ENCODE measurements around the gene TBC1D17. TPM values are rescaled to one million over a fixed set of nuclear protein-coding genes. Genes with fewer than 3 reads are reported as not detected.

The TBC1D17 gene
- total RNA-seq, 2 donors from 2014 or later = 27.9 to 31.7 TPM

GRCh38 chr19:49861541-49862378 is 15.7 kb upstream of the TBC1D17 start:
- Histone ChIP-seq H3K4me3 (no peak overlapping the region), H3K9me3 (no peaks in the 10 kb centered on the region), H3K27ac (no peak overlapping the region), H3K27me3 (replicated peaks; ENCODE audit: insufficient read depth) (no peaks in the 10 kb centered on the region), H3K4me1 (ENCODE audit: control insufficient read depth in 1 of 2, low read depth in 2 of 2) (peaks cover 9 to 20% of the 10 kb centered on the region in 2 donors), H3K36me3 (peaks cover 50% of the 10 kb centered on the region)
- no peak for TF ChIP-seq CTCF (IDR thresholded peaks at IDR 0.05)
- no peak for ATAC-seq (ENCODE audit: insufficient number of reproducible peaks, low FRiP score, low read depth)
- no peak for DNase-seq (ENCODE audit: low spot score)

- peaks cover 41% of the 10 kb centered on the region for H3K36me3 ChIP-seq
- no peak for ATAC-seq (ENCODE audit: insufficient number of reproducible peaks, low FRiP score, low read depth)
- no peak overlapping the region for H3K27ac ChIP-seq
- TF ChIP-seq CTCF (IDR thresholded peaks at IDR 0.05) = no peak
- no peaks in the 10 kb centered on the region for H3K27me3 ChIP-seq (replicated peaks; ENCODE audit: insufficient read depth)
- no peak overlapping the region for H3K4me3 ChIP-seq
- peaks cover 10 to 22% of the 10 kb centered on the region in 2 donors for H3K4me1 ChIP-seq (ENCODE audit: control insufficient read depth in 1 of 2, low read depth in 2 of 2)
- no peak for DNase-seq (ENCODE audit: low spot score)
- H3K9me3 ChIP-seq = no peaks in the 10 kb centered on the region
Observed at GRCh38 chr19:49862391-49863253, 14.9 kb upstream of the TBC1D17 start.

- H3K4me3 ChIP-seq = no peak overlapping the region
- ATAC-seq (ENCODE audit: insufficient number of reproducible peaks, low FRiP score, low read depth) (no peak), DNase-seq (ENCODE audit: low spot score) (no peak)
- no peaks in the 10 kb centered on the region for H3K27me3 ChIP-seq (replicated peaks; ENCODE audit: insufficient read depth)
- no peak for TF ChIP-seq CTCF (IDR thresholded peaks at IDR 0.05)
- peaks cover 15 to 30% of the 10 kb centered on the region in 2 donors for H3K4me1 ChIP-seq (ENCODE audit: control insufficient read depth in 1 of 2, low read depth in 2 of 2)
- H3K36me3 ChIP-seq = peaks cover 35% of the 10 kb centered on the region
- no peak overlapping the region for H3K27ac ChIP-seq
- H3K9me3 ChIP-seq = no peaks in the 10 kb centered on the region
Observed at GRCh38 chr19:49863254-49863934, 14.1 kb upstream of the TBC1D17 start.

GRCh38 chr19:49863935-49864320 is 13.6 kb upstream of the TBC1D17 start:
- no peak for ATAC-seq (ENCODE audit: insufficient number of reproducible peaks, low FRiP score, low read depth)
- H3K4me1 ChIP-seq (ENCODE audit: control insufficient read depth in 1 of 2, low read depth in 2 of 2) = peaks cover 18 to 35% of the 10 kb centered on the region in 2 donors
- H3K36me3 ChIP-seq = peaks cover 30% of the 10 kb centered on the region

More at GRCh38 chr19:49863935-49864320, 13.6 kb upstream of the TBC1D17 start:
- Histone ChIP-seq H3K27ac (no peak overlapping the region), H3K4me3 (no peak overlapping the region), H3K27me3 (replicated peaks; ENCODE audit: insufficient read depth) (no peaks in the 10 kb centered on the region), H3K9me3 (no peaks in the 10 kb centered on the region)
- no peak for TF ChIP-seq CTCF (IDR thresholded peaks at IDR 0.05)
- DNase-seq (ENCODE audit: low spot score) = no peak

Data from thoracic aorta (tissue), 2 donors.